Activated T-cell treated with anti-CD3 and anti-CD28 coated beads, Interleukin-2, amount 50 U/mL, for 24 hours (primary cell): ENCODE data around the gene CBLIF.
"Not testable (repeated sequence)": the region's sequence is repeated elsewhere in the genome, so short reads cannot be mapped to it uniquely, and the experiment has no call there.

Experiments used
- DNase-seq: peaks from one replicate; pipeline ENCODE4 v3.0.0-alpha.2; 2020
- H3K27ac Mint-ChIP-seq: 2 replicates; pipeline ENCODE4 v1.8.0; 2020; ENCODE audit warnings: mild to moderate bottlenecking, mixed read lengths
- H3K27me3 Mint-ChIP-seq: 2 replicates; pipeline ENCODE4 v1.8.0; 2020; ENCODE audit warnings: mixed read lengths
- H3K36me3 Mint-ChIP-seq: 2 replicates; pipeline ENCODE4 v1.8.0; 2020; ENCODE audit warnings: low read depth, mixed read lengths
- H3K4me1 Mint-ChIP-seq: 2 replicates; pipeline ENCODE4 v1.8.0; 2020; ENCODE audit warnings: low read depth, mixed read lengths
- H3K4me3 Mint-ChIP-seq: 2 replicates; pipeline ENCODE4 v1.8.0; 2020; ENCODE audit warnings: mild to moderate bottlenecking, moderate library complexity, mixed read lengths
- H3K9me3 Mint-ChIP-seq: 2 replicates; pipeline ENCODE4 v1.8.0; 2020; ENCODE audit warnings: mixed read lengths

Gene CBLIF

DNA sequence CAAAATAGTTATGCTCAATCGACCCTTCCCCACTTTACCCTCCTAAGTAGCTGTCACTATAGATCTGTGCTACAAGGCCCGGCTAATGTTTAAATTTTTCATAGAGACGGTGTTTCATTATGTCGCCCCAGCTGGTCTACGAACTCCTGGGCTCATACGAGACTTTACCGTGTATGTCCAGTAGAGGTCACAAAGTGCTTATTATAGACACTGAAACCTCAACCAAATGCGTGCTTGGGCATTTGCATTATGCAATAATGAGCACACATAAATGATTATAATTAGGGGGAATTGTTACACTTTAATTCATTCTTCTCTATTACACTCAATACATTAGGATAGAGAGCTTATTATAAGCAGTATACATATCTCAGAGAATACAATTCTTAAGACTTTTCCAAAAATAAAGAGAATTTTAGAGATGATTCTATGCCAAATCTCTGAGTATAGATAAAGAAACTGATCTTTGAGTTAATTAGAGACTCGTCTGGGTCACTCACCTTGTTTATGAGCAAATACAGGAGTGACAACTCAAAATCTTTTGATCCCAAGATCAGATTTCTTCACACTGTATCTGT is 22.2 kb downstream of the CBLIF start:
- H3K27me3 Mint-ChIP-seq, result no peaks in the 10 kb centered on the region
- no peaks in the 10 kb centered on the region for H3K9me3 Mint-ChIP-seq
- no peaks in the 10 kb centered on the region for H3K36me3 Mint-ChIP-seq
- H3K27ac Mint-ChIP-seq, result no peak overlapping the region
- H3K4me3 Mint-ChIP-seq, result no peak overlapping the region
- no peak for DNase-seq
- H3K4me1 Mint-ChIP-seq, result peaks cover 4% of the 10 kb centered on the region

DNA sequence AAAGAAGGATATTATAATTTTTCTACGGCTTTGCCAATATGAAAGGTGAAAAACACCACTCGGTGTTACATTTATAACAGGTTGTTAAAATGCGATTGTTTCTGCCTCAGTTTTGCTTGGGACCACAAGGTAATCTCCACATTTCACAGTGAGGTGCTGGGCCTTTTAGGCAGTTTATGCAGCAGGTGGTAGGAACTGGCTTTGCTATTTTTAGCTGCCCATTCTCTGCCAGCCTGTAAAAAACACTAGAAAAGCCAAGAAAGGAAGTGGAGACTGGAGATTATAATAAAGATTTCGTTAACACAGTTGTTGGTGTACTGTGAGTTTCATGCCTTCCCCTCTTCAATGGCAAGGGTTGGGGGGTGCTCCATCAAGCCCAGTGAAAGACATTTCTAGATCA is 26.7 kb downstream of the CBLIF start:
- Mint-ChIP-seq H3K9me3 (no peaks in the 10 kb centered on the region), H3K27ac (no peak overlapping the region), H3K27me3 (no peaks in the 10 kb centered on the region), H3K4me3 (no peak overlapping the region), H3K4me1 (peaks cover 8% of the 10 kb centered on the region), H3K36me3 (no peaks in the 10 kb centered on the region)
- no peak for DNase-seq

DNA sequence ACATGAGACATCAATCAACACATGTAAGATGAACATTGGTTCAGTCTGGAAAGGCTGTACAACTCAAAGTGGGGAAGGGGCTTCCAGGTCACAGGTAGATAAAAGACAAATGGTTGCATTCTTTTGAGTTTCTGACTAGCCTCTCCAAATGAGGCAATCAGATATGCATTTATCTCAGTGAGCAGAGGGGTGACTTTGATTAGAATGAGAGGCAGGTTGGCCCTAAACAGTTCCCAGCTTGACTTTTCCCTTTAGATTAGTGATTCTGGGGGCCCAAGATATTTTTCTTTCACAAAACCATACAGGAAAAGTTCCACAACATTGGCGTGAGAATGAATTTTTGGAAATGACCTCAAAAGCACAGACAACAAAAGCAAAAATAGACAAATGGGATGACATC is 28.9 kb downstream of the CBLIF start:
- not testable (repeated sequence) for H3K36me3 Mint-ChIP-seq, DNase-seq, H3K27me3 Mint-ChIP-seq, H3K4me1 Mint-ChIP-seq, H3K9me3 Mint-ChIP-seq, H3K4me3 Mint-ChIP-seq, H3K27ac Mint-ChIP-seq

DNA sequence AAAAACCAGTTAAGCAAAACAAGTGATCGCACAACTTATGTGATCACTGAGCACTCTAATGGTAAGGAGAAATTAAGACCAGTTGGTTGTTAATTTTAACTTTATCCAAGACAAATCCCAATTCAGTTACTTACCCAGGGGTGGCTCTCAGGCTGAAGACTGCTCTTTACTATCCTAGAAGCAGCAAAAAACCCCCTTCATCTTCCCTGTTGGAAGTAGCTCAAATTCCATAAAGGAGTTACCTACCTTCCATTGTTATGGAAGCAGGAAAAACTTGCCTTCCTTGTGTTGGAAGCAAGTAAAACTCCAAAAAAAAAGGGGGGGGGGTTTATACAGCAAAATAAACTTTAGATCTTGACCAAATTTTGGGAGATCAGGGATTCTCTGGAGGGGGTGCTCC is 29.5 kb downstream of the CBLIF start:
- Mint-ChIP-seq H3K9me3 (no peaks in the 10 kb centered on the region), H3K27ac (no peak overlapping the region), H3K4me3 (no peak overlapping the region), H3K27me3 (no peaks in the 10 kb centered on the region), H3K36me3 (no peaks in the 10 kb centered on the region), H3K4me1 (peaks cover 16% of the 10 kb centered on the region)
- no peak for DNase-seq

DNA sequence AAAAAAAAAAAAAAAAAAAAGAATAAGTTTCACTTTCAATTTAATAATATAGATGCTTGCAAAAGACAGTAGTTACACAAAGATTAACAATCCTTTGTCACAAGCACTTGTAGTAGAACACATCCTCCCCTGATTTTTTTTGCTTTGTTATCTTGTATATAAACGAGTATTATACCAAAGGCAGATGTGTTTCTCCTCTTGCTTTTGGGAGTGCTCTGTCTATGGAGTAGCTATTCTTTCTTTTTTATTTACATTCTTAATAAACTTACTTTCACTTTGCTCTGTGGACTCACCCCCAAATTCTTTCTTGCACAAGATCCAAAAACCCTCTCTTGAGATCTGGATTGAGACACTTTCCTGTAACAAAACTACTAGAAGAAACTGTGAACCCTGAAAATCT is 31.3 kb downstream of the CBLIF start:
- Mint-ChIP-seq H3K27me3 (no peaks in the 10 kb centered on the region), H3K4me1 (peaks cover 24% of the 10 kb centered on the region), H3K9me3 (no peaks in the 10 kb centered on the region), H3K36me3 (peaks cover 11% of the 10 kb centered on the region), H3K27ac (no peak overlapping the region), H3K4me3 (no peak overlapping the region)
- DNase-seq, result no peak

DNA sequence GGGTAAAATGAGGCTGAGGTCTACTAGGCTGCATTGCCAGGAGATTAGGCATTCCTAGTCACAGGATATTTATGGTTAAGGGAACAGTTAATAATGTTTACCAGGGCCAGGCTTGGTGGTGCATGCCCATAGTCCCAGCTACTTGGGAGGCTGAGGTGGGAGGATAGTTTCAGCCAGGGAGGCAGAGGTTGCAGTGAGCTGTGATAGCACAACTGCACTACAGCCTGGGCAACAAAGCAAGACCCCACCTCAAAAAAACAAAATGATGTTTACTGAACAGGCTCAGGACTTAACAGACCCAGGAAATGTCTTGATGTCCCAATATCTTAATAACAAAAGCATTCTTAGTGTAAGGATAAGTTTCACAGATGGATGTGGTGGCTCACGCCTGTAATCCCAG is 31.9 kb downstream of the CBLIF start:
- H3K4me1 Mint-ChIP-seq, result peaks cover 26% of the 10 kb centered on the region
- no peak for DNase-seq
- no peak overlapping the region for H3K27ac Mint-ChIP-seq
- no peaks in the 10 kb centered on the region for H3K27me3 Mint-ChIP-seq
- no peak overlapping the region for H3K4me3 Mint-ChIP-seq
- peaks cover 17% of the 10 kb centered on the region for H3K36me3 Mint-ChIP-seq
- H3K9me3 Mint-ChIP-seq, result no peaks in the 10 kb centered on the region

DNA sequence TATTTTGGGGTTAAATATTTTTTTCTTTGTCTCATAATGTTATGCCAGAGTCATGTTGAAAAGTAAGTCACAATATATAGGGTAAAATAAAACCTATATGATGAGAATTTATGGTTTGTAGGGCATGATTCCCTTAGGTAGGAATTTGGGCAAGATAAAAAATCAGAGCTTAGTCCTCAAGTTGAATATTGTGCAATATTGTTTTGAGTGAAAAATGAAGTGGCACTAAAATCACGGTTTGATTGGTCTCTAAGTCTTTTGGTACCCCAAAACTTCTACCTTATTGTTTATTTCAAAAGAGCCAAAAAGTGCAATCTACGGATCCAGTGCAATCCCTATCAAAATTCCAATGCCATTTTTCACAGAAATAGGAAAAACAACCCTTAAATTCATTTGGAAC is 33.1 kb downstream of the CBLIF start:
- Mint-ChIP-seq H3K27ac (no peak overlapping the region), H3K4me3 (no peak overlapping the region), H3K36me3 (peaks cover 28% of the 10 kb centered on the region), H3K4me1 (peaks cover 25% of the 10 kb centered on the region), H3K9me3 (no peaks in the 10 kb centered on the region), H3K27me3 (no peaks in the 10 kb centered on the region)
- no peak for DNase-seq

DNA sequence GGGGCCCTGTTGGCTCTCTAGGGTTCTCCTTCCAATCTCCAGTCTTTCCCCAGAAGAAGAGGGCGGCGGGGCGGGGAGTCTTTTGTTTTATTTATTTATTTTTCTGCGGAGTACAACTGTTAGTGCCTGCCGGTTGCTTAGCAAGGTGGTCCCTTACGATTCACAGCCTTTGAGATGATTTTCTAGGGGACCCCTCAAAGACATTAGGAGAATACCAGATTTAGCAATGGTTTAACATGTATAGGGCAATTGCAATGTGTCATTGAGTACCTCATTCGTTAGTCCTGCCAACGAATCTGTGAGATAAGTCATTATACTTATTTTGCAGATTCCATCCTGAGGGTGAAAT is 34.4 kb downstream of the CBLIF start:
- Mint-ChIP-seq H3K27me3 (no peaks in the 10 kb centered on the region), H3K36me3 (peaks cover 40% of the 10 kb centered on the region), H3K9me3 (no peaks in the 10 kb centered on the region), H3K27ac (peak overlapping the region; percentile 94), H3K4me3 (peak overlapping the region; percentile 95), H3K4me1 (peaks cover 25% of the 10 kb centered on the region)
- no peak for DNase-seq

DNA sequence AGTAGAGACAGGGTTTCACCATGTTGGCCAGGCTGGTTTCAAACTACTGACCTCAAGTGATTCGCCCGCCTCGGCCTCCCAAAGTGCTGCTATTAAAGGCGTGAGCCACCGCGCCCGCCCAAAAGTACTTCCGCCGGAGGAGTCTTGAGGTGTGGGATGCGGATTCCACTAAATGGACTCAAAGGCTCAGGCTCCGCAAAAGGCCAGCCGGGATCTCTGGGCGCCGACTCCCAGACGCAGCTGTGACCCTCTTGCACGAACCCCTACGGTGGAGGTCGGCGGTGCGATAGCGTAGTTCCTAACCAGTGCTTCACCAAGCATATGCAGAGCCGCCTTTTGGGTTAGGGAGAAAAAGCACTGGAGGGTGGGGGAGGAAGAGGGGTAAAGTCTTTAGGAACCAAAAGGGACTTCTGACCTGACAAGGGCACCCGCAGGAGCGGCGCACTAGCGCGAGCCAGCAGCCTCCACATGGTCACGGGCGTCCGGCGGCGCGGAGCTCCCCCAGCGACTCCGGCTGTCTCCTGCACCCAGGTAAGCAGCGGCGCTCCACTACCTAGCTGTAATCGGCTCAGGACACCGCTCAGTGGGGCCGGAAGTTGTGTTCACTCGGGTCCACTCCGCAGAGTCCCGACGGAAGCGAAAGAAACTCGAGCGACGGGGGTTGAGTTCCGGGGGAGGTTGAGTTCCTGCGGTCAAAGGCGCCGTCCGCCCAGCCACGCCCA is 34.9 kb downstream of the CBLIF start, which contains the start of gene MRPL16:
Gene MRPL16 (minus strand): TSS at position 590 of the 722 bp plus-strand sequence. CDS start 120 bp downstream, at position 470.
- Mint-ChIP-seq H3K4me1 (peaks cover 25% of the 10 kb centered on the region), H3K36me3 (peaks cover 44% of the 10 kb centered on the region), H3K27ac (peak within 1 kb of the TSS; percentile 94), H3K9me3 (no peaks in the 10 kb centered on the region), H3K27me3 (no peaks in the 10 kb centered on the region), H3K4me3 (peak within 1 kb of the TSS; percentile 95)
- DNase-seq, result peak; percentile 96

DNA sequence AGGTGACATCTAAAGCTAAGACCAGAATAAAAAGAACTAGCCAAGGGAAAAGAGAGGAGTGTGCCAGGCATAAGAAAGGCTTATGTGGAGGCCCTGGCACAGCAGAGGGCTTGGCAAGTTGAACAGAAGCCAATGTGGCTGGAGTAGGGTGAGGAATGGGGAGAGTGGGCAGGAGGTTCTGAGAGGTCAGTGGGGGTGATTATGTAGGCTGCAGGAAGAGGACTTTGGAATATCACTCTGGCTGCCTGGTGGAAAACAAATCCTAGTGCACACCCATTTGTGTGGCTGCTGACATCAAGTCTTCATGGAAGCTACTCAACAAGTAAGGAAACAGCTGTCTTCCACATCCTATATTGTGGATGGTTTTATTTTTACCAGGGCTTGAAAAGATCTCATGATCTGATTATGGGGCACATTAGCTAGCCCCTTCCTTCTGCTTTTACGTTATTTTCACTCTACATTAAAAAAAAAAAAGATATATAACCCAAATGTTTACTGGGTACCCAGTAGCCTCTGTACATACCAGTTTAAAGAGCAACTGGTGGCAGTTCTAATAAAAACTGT is 38.2 kb downstream of the CBLIF start:
- Mint-ChIP-seq H3K4me3 (no peak overlapping the region), H3K36me3 (peaks cover 59% of the 10 kb centered on the region), H3K27me3 (no peaks in the 10 kb centered on the region), H3K4me1 (peaks cover 21% of the 10 kb centered on the region), H3K9me3 (no peaks in the 10 kb centered on the region), H3K27ac (peak overlapping the region; percentile 6)
- no peak for DNase-seq

DNA sequence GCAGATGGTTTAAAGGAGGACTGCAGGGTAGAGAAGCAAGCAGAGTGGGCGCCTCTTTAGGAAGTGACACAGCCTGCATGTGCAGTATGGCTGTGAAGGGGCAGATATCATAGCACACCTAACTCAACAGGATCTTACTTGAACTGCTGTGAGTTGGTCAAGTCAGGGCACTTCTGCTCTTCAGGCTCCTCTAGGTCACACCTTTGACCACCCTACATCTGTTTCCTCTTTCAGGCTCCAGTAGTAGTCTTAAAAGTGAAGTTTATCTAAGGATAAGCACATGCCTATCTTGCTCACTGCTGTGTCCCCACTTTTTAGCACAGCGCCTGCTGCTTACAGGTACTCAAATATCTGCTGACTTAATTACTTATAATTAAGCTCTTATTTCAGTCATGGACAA is 41.2 kb downstream of the CBLIF start:
- H3K27me3 Mint-ChIP-seq, result no peaks in the 10 kb centered on the region

DNA sequence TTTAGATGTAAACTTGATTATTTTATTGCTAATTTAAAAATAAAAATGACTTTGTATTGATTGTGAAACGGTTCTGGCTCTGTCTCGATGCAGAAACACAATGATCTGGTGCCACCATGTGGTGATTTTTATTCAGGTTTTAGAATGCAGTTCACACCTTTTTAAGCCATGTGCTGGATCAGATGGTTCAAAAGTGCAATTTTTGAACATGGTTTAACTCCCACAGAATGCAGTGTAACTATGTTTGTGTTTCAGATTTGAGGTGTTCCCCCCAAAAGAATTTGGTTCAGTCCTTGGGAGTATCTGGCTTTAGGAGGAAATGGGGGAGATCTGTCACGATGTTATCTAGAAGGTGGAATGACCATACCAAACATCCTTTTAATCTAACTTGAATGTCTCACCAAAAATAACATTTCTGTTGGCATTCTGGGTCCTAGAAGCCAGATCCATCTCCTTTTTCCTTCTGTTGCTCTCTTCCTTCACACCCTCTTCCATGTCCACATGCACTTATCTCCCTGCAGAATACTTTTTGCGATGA is 42.6 kb downstream of the CBLIF start:
- H3K4me1 Mint-ChIP-seq, result no peaks in the 10 kb centered on the region
- peaks cover 36% of the 10 kb centered on the region for H3K36me3 Mint-ChIP-seq
- no peak overlapping the region for H3K27ac Mint-ChIP-seq
- no peaks in the 10 kb centered on the region for H3K27me3 Mint-ChIP-seq
- no peak overlapping the region for H3K4me3 Mint-ChIP-seq
- no peak for DNase-seq
- H3K9me3 Mint-ChIP-seq, result no peaks in the 10 kb centered on the region

More for the DNA sequence above, 41.2 kb downstream of the CBLIF start:
- no peak for DNase-seq
- Mint-ChIP-seq H3K4me1 (peaks cover 5% of the 10 kb centered on the region), H3K27ac (no peak overlapping the region), H3K9me3 (no peaks in the 10 kb centered on the region), H3K4me3 (no peak overlapping the region), H3K36me3 (peaks cover 47% of the 10 kb centered on the region)

DNA sequence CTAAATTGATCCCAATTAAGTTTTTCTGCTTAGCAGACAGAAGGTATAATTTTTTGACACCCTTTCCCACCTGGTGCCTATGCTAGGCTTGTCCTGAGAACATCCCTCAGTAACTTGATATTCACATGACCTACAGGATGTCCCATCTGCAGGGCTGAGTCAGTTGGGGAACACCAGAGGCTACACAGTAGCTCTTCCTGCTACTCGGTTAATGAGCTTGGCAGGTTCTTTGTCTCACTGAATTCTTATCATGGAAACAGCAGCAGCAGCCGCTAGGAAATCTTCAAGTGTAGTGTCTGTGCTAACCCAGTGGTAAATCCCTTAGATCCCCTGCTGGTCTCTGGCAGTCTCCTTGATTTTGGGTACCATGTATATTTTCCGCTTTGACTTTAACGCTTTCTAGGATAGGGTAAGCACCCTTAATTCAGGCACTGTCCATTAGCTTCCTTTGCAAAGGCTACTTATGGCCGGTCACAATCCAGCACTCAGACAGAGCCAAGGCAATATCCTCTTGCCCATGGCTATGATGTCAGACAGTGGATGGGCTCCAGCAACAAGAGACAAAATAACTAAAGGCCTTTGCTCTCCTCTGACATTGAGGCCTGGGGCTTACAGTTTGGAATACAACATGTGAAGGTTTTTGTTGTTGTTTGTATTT is 43.2 kb downstream of the CBLIF start:
- H3K27me3 Mint-ChIP-seq, result no peaks in the 10 kb centered on the region
- H3K4me3 Mint-ChIP-seq, result no peak overlapping the region
- no peak overlapping the region for H3K27ac Mint-ChIP-seq
- H3K9me3 Mint-ChIP-seq, result no peaks in the 10 kb centered on the region
- H3K36me3 Mint-ChIP-seq, result peaks cover 30% of the 10 kb centered on the region
- no peaks in the 10 kb centered on the region for H3K4me1 Mint-ChIP-seq
- no peak for DNase-seq

DNA sequence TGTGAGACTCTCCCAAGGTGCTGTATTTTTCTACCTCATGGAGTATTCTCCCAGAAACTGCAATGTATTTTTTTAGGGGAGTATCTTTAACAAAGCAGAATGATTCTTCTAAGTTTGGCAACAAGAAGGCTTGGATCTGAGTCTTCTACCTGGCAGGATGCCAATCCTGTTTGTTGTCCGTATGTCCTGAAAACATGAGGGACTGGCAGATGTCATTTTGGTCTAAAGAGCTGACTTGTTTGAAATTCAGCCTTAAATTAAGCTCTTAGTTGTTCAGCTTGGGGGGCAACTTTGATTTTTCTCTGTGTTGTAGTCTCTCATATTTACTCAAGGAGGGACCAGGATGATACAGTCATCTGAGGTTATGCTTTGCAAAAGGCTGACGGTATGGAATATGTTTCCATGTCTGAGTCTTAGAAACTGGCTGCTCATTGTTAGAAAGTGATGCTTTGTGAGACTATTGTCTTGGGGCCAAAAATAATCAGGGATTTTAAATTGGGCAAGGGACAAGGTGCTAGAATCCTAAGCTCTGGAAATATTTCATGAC is 44.1 kb downstream of the CBLIF start:
- H3K36me3 Mint-ChIP-seq, result peaks cover 22% of the 10 kb centered on the region
- H3K4me1 Mint-ChIP-seq, result no peaks in the 10 kb centered on the region
- no peaks in the 10 kb centered on the region for H3K27me3 Mint-ChIP-seq
- H3K9me3 Mint-ChIP-seq, result no peaks in the 10 kb centered on the region
- no peak for DNase-seq
- H3K4me3 Mint-ChIP-seq, result no peak overlapping the region
- H3K27ac Mint-ChIP-seq, result no peak overlapping the region
